ENCODE results near the gene SCD5. TPM values are rescaled to one million over a fixed set of nuclear protein-coding genes. Genes with fewer than 3 reads are reported as not detected.

Gene SCD5
- total and polyA plus RNA-seq, 2 donors (not counting 1 experiment from before 2014, with no cell fraction given) = 0.03 TPM; not detected in 1

GRCh38 chr4:82584931-82585330 lies 213.7 kb downstream of the SCD5 start:
- H3K4me2 ChIP-seq (replicated peaks; ENCODE audit: low read depth, low read length, poor library complexity, severe bottlenecking) = no peak overlapping the region
- Mint-ChIP-seq H3K27ac (no peak overlapping the region), H3K27me3 (peaks cover 11% of the 10 kb centered on the region), H3K4me3 (no peak overlapping the region), H3K9me3 (ENCODE audit: insufficient read depth) (no peaks in the 10 kb centered on the region), H3K4me1 (no peaks in the 10 kb centered on the region)
- ChIA-PET CTCF (no interaction called here), POLR2A (no interaction called here)
- no peak overlapping the region for H3K9ac ChIP-seq (ENCODE audit: low read length)
- no peak overlapping the region for H3K27ac ChIP-seq (ENCODE audit: low read length in 2 of 2)
- WGBS (ENCODE audit: insufficient coverage) = 62% methylated on average over 2 of the region's 3 CpGs
- TF ChIP-seq, protein P1, sequence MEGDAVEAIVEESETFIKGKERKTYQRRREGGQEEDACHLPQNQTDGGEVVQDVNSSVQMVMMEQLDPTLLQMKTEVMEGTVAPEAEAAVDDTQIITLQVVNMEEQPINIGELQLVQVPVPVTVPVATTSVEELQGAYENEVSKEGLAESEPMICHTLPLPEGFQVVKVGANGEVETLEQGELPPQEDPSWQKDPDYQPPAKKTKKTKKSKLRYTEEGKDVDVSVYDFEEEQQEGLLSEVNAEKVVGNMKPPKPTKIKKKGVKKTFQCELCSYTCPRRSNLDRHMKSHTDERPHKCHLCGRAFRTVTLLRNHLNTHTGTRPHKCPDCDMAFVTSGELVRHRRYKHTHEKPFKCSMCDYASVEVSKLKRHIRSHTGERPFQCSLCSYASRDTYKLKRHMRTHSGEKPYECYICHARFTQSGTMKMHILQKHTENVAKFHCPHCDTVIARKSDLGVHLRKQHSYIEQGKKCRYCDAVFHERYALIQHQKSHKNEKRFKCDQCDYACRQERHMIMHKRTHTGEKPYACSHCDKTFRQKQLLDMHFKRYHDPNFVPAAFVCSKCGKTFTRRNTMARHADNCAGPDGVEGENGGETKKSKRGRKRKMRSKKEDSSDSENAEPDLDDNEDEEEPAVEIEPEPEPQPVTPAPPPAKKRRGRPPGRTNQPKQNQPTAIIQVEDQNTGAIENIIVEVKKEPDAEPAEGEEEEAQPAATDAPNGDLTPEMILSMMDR (IDR thresholded peaks at IDR 0.05) = no peak
- TF ChIP-seq EZH2 (IDR thresholded peaks at IDR 0.05; ENCODE audit: borderline replicate concordance, insufficient read depth, low read depth, low read length, poor library complexity, severe bottlenecking) = no peak
- no peak overlapping the region for H3K4me3 ChIP-seq (ENCODE audit: control extremely low read depth in 1 of 5, extremely low read depth in 1 of 5, insufficient read depth in 1 of 5, low read depth in 2 of 5, low read length in 4 of 5)
- no peaks in the 10 kb centered on the region for H4K20me1 ChIP-seq (ENCODE audit: control insufficient read depth, insufficient read depth, low read length, poor library complexity, severe bottlenecking)
- no peaks in the 10 kb centered on the region for H3K4me1 ChIP-seq (ENCODE audit: control insufficient read depth in 2 of 2, insufficient read depth in 2 of 2, low read length in 2 of 2)
- H2AFZ ChIP-seq (ENCODE audit: insufficient read depth, low read depth, low read length, poor library complexity, severe bottlenecking) = no peak overlapping the region
- H3K36me3 ChIP-seq (replicated peaks in 1 of 2; ENCODE audit: control extremely low read depth in 1 of 2, control insufficient read depth in 1 of 2, extremely low read depth in 1 of 2, insufficient read depth in 2 of 2, low read length in 1 of 2) = no peaks in the 10 kb centered on the region
- H3K9me3 ChIP-seq (ENCODE audit: control extremely low read depth in 1 of 3, control insufficient read depth in 2 of 3, insufficient read depth in 1 of 3, low read length in 2 of 3) = no peaks in the 10 kb centered on the region
- no peaks in the 10 kb centered on the region for H3K79me2 ChIP-seq (ENCODE audit: control insufficient read depth, insufficient read depth, low read length)
- H3K27me3 ChIP-seq (replicated peaks in 1 of 4; ENCODE audit: control extremely low read depth in 1 of 4, control insufficient read depth in 3 of 4, insufficient read depth in 4 of 4, low read length in 3 of 4) = peaks cover 0 to 2% (median 0%) of the 10 kb centered on the region in 4 experiments
- ATAC-seq (ENCODE audit: low read depth) (no peak), DNase-seq (no peak)
- intact Hi-C loops (cut with micrococcal nuclease) = no loop called here

DNA sequence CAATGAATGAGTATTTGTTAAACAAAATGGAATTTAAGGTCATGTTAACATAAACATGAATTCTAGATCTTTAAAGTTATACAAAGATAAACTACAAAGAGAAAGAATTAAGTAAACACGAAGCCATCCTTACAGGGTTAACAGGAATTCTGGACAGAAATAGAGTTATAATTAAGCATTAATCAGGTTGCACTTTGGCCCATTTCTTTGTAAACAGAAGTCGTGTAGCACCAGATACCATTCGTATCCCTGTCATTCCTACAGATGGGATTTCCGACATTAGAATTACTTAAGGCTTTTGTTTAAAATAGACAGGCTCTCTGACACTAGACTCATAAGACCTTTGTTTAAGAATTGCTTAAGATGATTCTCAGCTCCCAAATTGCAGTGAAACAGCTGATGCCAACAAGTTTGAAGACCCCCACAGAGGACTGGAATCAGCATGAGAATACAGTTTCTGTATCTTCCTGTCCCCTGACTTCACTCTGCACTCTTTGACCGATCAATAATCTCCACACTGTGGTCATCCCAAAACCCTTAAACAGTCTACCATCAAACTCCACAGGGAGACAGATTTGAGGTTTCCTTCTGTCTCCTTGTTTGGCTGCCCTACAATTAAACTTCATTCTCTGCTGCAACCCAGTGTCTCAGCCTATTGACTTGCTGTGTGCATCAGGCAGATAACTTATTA lies 214.6 kb downstream of the SCD5 start:
- TF ChIP-seq, protein P1 (IDR thresholded peaks at IDR 0.05) = no peak
- no peak for ATAC-seq (ENCODE audit: low read depth)
- H3K4me1 ChIP-seq (ENCODE audit: control insufficient read depth in 2 of 2, insufficient read depth in 2 of 2, low read length in 2 of 2) = no peaks in the 10 kb centered on the region
- ChIA-PET POLR2A (no interaction called here), CTCF (no interaction called here)
- Mint-ChIP-seq H3K4me1 (no peaks in the 10 kb centered on the region), H3K27ac (no peak overlapping the region), H3K9me3 (ENCODE audit: insufficient read depth) (no peaks in the 10 kb centered on the region), H3K27me3 (peaks cover 11% of the 10 kb centered on the region), H3K4me3 (no peak overlapping the region)
- H3K27ac ChIP-seq (ENCODE audit: low read length in 2 of 2) = no peak overlapping the region
- H3K4me2 ChIP-seq (replicated peaks; ENCODE audit: low read depth, low read length, poor library complexity, severe bottlenecking) = no peak overlapping the region
- no peak for DNase-seq
- H2AFZ ChIP-seq (ENCODE audit: insufficient read depth, low read depth, low read length, poor library complexity, severe bottlenecking) = no peak overlapping the region
- WGBS (ENCODE audit: insufficient coverage) = 100% methylated on average over 1 of the region's 5 CpGs
- no peaks in the 10 kb centered on the region for H3K79me2 ChIP-seq (ENCODE audit: control insufficient read depth, insufficient read depth, low read length)
- H3K4me3 ChIP-seq (ENCODE audit: control extremely low read depth in 1 of 5, extremely low read depth in 1 of 5, insufficient read depth in 1 of 5, low read depth in 2 of 5, low read length in 4 of 5) = no peak overlapping the region
- H3K36me3 ChIP-seq (replicated peaks in 1 of 2; ENCODE audit: control extremely low read depth in 1 of 2, control insufficient read depth in 1 of 2, extremely low read depth in 1 of 2, insufficient read depth in 2 of 2, low read length in 1 of 2) = no peaks in the 10 kb centered on the region
- no peak overlapping the region for H3K9ac ChIP-seq (ENCODE audit: low read length)
- H3K27me3 ChIP-seq (replicated peaks in 1 of 4; ENCODE audit: control extremely low read depth in 1 of 4, control insufficient read depth in 3 of 4, insufficient read depth in 4 of 4, low read length in 3 of 4) = peaks cover 0 to 2% (median 0%) of the 10 kb centered on the region in 4 experiments
- intact Hi-C loops (cut with micrococcal nuclease) = no loop called here
- no peaks in the 10 kb centered on the region for H3K9me3 ChIP-seq (ENCODE audit: control extremely low read depth in 1 of 3, control insufficient read depth in 2 of 3, insufficient read depth in 1 of 3, low read length in 2 of 3)
- H4K20me1 ChIP-seq (ENCODE audit: control insufficient read depth, insufficient read depth, low read length, poor library complexity, severe bottlenecking) = no peaks in the 10 kb centered on the region

Measured in B cell (primary cell).